PC-9 (cell line): ENCODE results near the gene GPSM1.

Experiments used
- EZH2 ChIP-seq: fragments of 200-600 bp; sonication (generic); IDR thresholded peaks from 2 replicates; pipeline ENCODE4 v1.8.0; 2017; ENCODE audit warnings: antibody characterized with exemption, low read depth
- TF ChIP-seq, protein P1 (sequence below): fragments of 200-600 bp; sonication (generic); conservative IDR thresholded peaks from 2 replicates; pipeline ENCODE4 v1.6.1; 2017; ENCODE audit warnings: mixed run types, antibody characterized with exemption, mild to moderate bottlenecking, moderate library complexity

DNA sequence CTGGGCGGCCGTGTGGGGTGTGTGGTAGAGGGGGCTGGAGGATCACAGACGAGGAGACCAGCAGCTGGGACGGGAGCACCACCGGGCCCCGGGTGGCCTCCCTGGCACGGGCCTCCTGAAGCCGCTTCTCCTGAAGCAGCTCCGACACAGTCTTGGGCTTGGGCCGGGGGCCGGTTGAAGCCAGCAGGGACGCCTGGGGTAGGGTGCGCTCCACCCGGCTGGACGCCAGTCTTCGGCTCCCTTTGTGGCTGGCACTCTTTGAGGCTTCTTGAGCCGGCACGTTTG, 51.6 kb downstream of the GPSM1 start:
- TF ChIP-seq, protein P1, sequence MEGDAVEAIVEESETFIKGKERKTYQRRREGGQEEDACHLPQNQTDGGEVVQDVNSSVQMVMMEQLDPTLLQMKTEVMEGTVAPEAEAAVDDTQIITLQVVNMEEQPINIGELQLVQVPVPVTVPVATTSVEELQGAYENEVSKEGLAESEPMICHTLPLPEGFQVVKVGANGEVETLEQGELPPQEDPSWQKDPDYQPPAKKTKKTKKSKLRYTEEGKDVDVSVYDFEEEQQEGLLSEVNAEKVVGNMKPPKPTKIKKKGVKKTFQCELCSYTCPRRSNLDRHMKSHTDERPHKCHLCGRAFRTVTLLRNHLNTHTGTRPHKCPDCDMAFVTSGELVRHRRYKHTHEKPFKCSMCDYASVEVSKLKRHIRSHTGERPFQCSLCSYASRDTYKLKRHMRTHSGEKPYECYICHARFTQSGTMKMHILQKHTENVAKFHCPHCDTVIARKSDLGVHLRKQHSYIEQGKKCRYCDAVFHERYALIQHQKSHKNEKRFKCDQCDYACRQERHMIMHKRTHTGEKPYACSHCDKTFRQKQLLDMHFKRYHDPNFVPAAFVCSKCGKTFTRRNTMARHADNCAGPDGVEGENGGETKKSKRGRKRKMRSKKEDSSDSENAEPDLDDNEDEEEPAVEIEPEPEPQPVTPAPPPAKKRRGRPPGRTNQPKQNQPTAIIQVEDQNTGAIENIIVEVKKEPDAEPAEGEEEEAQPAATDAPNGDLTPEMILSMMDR, result no peak
- TF ChIP-seq EZH2, result no peak
